K562 (cell line): Measurements from ENCODE around the gene SLC25A14.

Experiments used
- CBX5 ChIP-seq: IDR thresholded peaks from 2 replicates; pipeline ENCODE4 v1.6.1; 2014; ENCODE audit warnings: low read depth, borderline replicate concordance
- CTBP1 ChIP-seq: fragments of 450-650 bp; IDR thresholded peaks from 2 replicates; pipeline ENCODE4 v1.6.1; 2016; ENCODE audit warnings: borderline replicate concordance
- CTCF ChIP-seq, 3 experiments: IDR thresholded peaks in 2 of 3; conservative IDR thresholded peaks in 1 of 3; 2 replicates each; pipeline ENCODE4 v1.5.1; 2011 to 2012; ENCODE audit warnings: low read length in 3 of 3, mild to moderate bottlenecking in 3 of 3, control low read depth in 2 of 3, improper control_type of control experiment in 1 of 3, inconsistent platforms in 1 of 3, low read depth in 1 of 3, mixed read lengths in 1 of 3, moderate library complexity in 1 of 3; ENCODE audit not compliant: insufficient read depth in 2 of 3
- E2F5 ChIP-seq: sonication (generic); formaldehyde crosslinking; IDR thresholded peaks from 2 replicates; pipeline ENCODE4 v1.8.0; 2022; ENCODE audit warnings: mild to moderate bottlenecking, missing genetic modification reagents
- FOXK2 ChIP-seq, 2 experiments: fragments of 450-650 bp; IDR thresholded peaks in 1 of 2; conservative IDR thresholded peaks in 1 of 2; 2 replicates each; pipeline ENCODE4 v1.6.1; 2016; ENCODE audit warnings: low read depth in 2 of 2, mild to moderate bottlenecking in 1 of 2
- MYC ChIP-seq, 2 experiments: fragments of 250-450 bp in 1 of 2; sonication (Bioruptor Pico) in 1 of 2; IDR thresholded peaks; 2 replicates each; pipeline versions ENCODE4 v1.5.1 to v1.6.1; 2012 to 2021; ENCODE audit warnings: low read depth in 2 of 2, borderline replicate concordance in 1 of 2, improper control_type of control experiment in 1 of 2, low read length in 1 of 2, mild to moderate bottlenecking in 1 of 2, moderate library complexity in 1 of 2
- NRF1 ChIP-seq, 2 experiments: fragments of 450-650 bp; IDR thresholded peaks in 1 of 2; conservative IDR thresholded peaks in 1 of 2; 2 replicates each; pipeline ENCODE4 v1.6.1; 2014; ENCODE audit warnings: mild to moderate bottlenecking in 2 of 2
- POLR2A ChIP-seq: fragments of 450-650 bp; conservative IDR thresholded peaks from 2 replicates; pipeline ENCODE4 v1.6.1; 2016
- RBM22 ChIP-seq: fragments of 200-400 bp; formaldehyde crosslinking; IDR thresholded peaks from 2 replicates; pipeline ENCODE4 v1.6.1; 2018; ENCODE audit warnings: low read length, low read depth; ENCODE audit not compliant: poor library complexity, severe bottlenecking
- REST ChIP-seq, 2 experiments: fragments of 450-650 bp; formaldehyde crosslinking in 1 of 2; IDR thresholded peaks; 2 replicates each; pipeline versions ENCODE4 v1.4.0 to v1.6.1; 2014 to 2020; ENCODE audit warnings: mild to moderate bottlenecking in 2 of 2, borderline replicate concordance in 1 of 2, low read depth in 1 of 2
- TAF1 ChIP-seq: IDR thresholded peaks from 2 replicates; pipeline ENCODE4 v1.6.1; 2011; ENCODE audit warnings: mild to moderate bottlenecking, low read length, moderate library complexity; ENCODE audit not compliant: insufficient read depth, control insufficient read depth, severe bottlenecking; ENCODE audit errors: extremely low read depth
- ZEB2 ChIP-seq: fragments of 450-650 bp; IDR thresholded peaks from 2 replicates; pipeline ENCODE4 v1.6.1; 2016
- TF ChIP-seq, protein P1 (sequence below), 2 experiments: fragments of 200-800 bp in 1 of 2; sonication (Bioruptor generic) in 1 of 2; sonication (generic) in 1 of 2; formaldehyde crosslinking in 1 of 2; IDR thresholded peaks in 1 of 2; conservative IDR thresholded peaks in 1 of 2; 2 replicates each; pipeline versions ENCODE4 v1.5.0 to v1.6.1; 2016 to 2020; ENCODE audit warnings: missing compliant biosample characterization in 1 of 2, missing genetic modification characterization in 1 of 2, missing genetic modification reagents in 1 of 2
- TF ChIP-seq, protein P2 (sequence below), 2 experiments: fragments of 450-650 bp; conservative IDR thresholded peaks; 2 replicates each; pipeline ENCODE4 v1.6.1; 2017; ENCODE audit warnings: mild to moderate bottlenecking in 2 of 2, moderate library complexity in 2 of 2

GRCh38 chrX:130414800-130415199, 75.1 kb downstream of the SLC25A14 start:
- TF ChIP-seq POLR2A (no peak), CBX5 (no peak), CTCF (IDR thresholded peaks at IDR 0.05 in 2 of 3, conservative IDR thresholded peaks at IDR 0.05 in 1 of 3; ENCODE audit: insufficient read depth in 2 of 3, low read depth in 1 of 3, low read length in 3 of 3) (no peak), FOXK2 (conservative IDR thresholded peaks at IDR 0.05 in 1 of 2, IDR thresholded peaks at IDR 0.05 in 1 of 2; ENCODE audit: low read depth in 2 of 2) (no peak), MYC (IDR thresholded peaks at IDR 0.05; ENCODE audit: low read depth, low read length) (no peak), MYC (CRISPR knock-in tag; IDR thresholded peaks at IDR 0.05; ENCODE audit: borderline replicate concordance, low read depth) (no peak), RBM22 (no peak), ZEB2 (no peak), TAF1 (no peak), CTBP1 (no peak), REST (IDR thresholded peaks at IDR 0.05; ENCODE audit: borderline replicate concordance) (no peak), REST (CRISPR knock-in tag; IDR thresholded peaks at IDR 0.05; ENCODE audit: low read depth) (no peak), E2F5 (CRISPR knock-in tag) (no peak), NRF1 (conservative IDR thresholded peaks at IDR 0.05 in 1 of 2, IDR thresholded peaks at IDR 0.05 in 1 of 2) (no peak)
- TF ChIP-seq, protein P1, sequence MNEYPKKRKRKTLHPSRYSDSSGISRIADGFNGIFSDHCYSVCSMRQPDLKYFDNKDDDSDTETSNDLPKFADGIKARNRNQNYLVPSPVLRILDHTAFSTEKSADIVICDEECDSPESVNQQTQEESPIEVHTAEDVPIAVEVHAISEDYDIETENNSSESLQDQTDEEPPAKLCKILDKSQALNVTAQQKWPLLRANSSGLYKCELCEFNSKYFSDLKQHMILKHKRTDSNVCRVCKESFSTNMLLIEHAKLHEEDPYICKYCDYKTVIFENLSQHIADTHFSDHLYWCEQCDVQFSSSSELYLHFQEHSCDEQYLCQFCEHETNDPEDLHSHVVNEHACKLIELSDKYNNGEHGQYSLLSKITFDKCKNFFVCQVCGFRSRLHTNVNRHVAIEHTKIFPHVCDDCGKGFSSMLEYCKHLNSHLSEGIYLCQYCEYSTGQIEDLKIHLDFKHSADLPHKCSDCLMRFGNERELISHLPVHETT (CRISPR knock-in tag; conservative IDR thresholded peaks at IDR 0.05 in 1 of 2, IDR thresholded peaks at IDR 0.05 in 1 of 2) = no peak
- TF ChIP-seq, protein P2, sequence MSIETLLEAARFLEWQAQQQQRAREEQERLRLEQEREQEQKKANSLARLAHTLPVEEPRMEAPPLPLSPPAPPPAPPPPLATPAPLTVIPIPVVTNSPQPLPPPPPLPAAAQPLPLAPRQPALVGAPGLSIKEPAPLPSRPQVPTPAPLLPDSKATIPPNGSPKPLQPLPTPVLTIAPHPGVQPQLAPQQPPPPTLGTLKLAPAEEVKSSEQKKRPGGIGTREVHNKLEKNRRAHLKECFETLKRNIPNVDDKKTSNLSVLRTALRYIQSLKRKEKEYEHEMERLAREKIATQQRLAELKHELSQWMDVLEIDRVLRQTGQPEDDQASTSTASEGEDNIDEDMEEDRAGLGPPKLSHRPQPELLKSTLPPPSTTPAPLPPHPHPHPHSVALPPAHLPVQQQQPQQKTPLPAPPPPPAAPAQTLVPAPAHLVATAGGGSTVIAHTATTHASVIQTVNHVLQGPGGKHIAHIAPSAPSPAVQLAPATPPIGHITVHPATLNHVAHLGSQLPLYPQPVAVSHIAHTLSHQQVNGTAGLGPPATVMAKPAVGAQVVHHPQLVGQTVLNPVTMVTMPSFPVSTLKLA (conservative IDR thresholded peaks at IDR 0.05) = no peak
